GM12892 (cell line): ENCODE results near the gene TSPEAR.
"Not testable (repeated sequence)": the region's sequence is repeated elsewhere in the genome, so short reads cannot be mapped to it uniquely, and the experiment has no call there.

ENCODE experiments used
- DNase-seq: peaks from one replicate; pipeline ENCODE4 v3.0.0; 2011; ENCODE audit not compliant: insufficient read length
- FAIRE-seq: peaks from 2 replicates; lab custom pipeline; 2011; peaks lifted over from hg19 to GRCh38; lab: Jason Lieb, UNC
- POLR2A ChIP-seq: IDR thresholded peaks from 2 replicates; pipeline ENCODE4 v1.6.1; 2011; ENCODE audit warnings: low read depth, low read length, control low read depth
- POLR2AphosphoS5 ChIP-seq: IDR thresholded peaks from 2 replicates; pipeline ENCODE4 v1.6.1; 2011; ENCODE audit warnings: low read depth, low read length, control low read depth
- TAF1 ChIP-seq: IDR thresholded peaks from 2 replicates; pipeline ENCODE4 v1.6.1; 2011; ENCODE audit warnings: low read depth, mild to moderate bottlenecking, control low read depth, low read length, borderline replicate concordance

TSPEAR gene

DNA sequence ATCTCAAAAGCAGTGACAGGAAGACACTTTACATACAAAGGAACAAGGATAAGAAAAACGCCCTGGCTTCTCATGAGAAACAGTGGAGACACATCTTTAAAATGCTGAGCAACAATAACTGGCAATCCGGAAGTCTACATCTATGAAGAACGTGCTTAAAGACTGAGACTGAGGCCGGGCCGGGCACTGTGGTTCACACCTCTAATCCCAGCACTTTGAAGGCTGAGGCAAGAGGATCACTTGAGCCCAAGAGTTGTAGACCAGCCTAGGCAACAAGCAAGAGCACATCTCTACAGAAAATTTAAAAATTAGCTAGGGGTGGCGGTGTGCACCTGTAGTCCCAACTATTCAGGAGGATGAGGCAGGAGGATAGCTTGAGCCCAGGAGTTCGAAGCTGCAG, 27.3 kb downstream of the TSPEAR start:
- TF ChIP-seq POLR2A (no peak), TAF1 (no peak), POLR2AphosphoS5 (no peak)
- FAIRE-seq: no peak
- DNase-seq: no peak

- FAIRE-seq (no peak), DNase-seq (no peak)
- TF ChIP-seq TAF1: no peak
- no peak for TF ChIP-seq POLR2A
- no peak for TF ChIP-seq POLR2AphosphoS5
Observed at GRCh38 chr21:44682580-44683151, 28.7 kb downstream of the TSPEAR start.

- TF ChIP-seq TAF1 (no peak), POLR2A (no peak), POLR2AphosphoS5 (no peak)
- DNase-seq (no peak), FAIRE-seq (no peak)
Observed at GRCh38 chr21:44681861-44682579, 29.4 kb downstream of the TSPEAR start, which contains the start of gene KRTAP12-1. Gene KRTAP12-1 (minus strand): TSS chr21:44682163. CDS start chr21:44682123, 40 bp downstream.

DNA sequence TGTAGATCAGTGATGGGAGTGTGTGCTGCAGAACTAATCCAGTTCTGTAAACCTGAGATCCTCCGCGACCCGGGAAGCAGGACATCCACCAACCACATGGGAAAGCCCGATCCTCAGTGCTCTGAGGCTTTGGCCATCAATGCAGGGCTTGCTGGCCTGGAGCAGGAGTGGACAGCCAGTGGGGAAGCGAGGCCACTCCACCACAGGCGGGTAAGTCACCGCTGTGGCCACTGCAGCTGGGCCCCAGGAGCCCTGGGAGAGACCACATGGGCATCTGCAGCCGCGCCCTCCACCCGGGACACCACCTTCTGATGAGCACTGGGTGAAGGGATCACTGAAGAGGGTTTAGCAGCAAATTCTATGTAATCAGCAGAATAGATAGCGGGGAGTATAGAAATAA, 30.2 kb downstream of the TSPEAR start:
- no peak for TF ChIP-seq TAF1
- TF ChIP-seq POLR2A: no peak
- no peak for TF ChIP-seq POLR2AphosphoS5
- DNase-seq: no peak
- no peak for FAIRE-seq

- no peak for DNase-seq
- no peak for FAIRE-seq
- TF ChIP-seq TAF1: no peak
Observed at GRCh38 chr21:44677881-44678280, 33.5 kb downstream of the TSPEAR start.

DNA sequence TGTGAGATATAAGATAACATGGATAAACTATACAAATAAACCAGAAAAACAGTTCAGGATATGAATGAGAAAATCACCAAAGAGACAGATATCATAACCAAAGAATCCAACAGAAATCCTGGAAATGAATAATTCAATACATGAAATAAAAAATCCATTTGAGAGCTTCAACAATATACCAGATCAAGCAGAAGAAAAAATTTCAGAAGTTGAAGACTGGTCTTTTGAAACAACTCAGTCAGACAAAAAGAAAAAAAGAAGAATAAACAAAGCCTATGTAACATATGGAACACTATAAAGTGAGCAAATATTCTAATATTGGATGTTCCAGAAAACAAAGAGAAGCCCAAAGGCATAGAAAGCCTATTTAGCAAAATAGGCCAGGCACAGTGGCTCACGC, 39.5 kb downstream of the TSPEAR start:
- DNase-seq: no peak
- no peak for FAIRE-seq
- no peak for TF ChIP-seq TAF1
- TF ChIP-seq POLR2A: no peak
- no peak for TF ChIP-seq POLR2AphosphoS5

DNA sequence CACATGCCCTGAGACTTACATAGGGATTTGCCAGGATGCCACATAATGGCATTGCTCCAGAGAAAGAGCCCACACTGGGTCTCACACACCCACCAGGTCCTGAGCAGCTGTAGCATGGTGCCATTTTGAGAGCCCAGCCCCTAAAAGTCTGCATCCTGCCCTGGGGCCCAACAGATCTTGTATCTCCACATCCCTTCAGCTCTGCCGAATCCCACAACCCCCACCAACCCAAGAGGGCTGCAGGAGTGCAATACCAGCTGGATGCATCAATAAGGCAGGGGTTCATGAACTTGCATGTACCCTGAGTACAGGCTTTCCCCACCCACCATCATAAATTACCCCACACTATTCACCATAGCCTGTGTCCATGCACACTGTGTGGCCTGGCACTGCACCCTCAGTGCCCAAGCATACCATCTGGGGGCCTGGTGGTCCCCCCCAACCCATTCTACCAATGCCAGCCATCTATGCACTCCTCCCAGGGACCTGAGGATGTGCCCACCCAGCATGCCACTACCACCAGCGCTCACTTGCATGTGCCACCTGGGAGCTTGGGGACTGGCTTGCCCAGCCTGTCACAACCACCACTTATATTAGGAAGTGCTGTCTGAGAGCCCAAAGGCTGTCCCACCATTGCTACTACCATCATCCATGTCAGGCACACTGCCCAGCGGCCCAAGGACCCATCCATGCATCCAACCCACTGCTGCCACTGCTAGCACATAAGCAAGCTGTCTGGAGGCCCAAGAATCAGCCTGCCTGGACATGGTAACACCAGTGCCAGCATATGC, 40.5 kb downstream of the TSPEAR start:
- TF ChIP-seq POLR2AphosphoS5 (no peak), TAF1 (no peak), POLR2A (no peak)
- FAIRE-seq (no peak), DNase-seq (no peak)

DNA sequence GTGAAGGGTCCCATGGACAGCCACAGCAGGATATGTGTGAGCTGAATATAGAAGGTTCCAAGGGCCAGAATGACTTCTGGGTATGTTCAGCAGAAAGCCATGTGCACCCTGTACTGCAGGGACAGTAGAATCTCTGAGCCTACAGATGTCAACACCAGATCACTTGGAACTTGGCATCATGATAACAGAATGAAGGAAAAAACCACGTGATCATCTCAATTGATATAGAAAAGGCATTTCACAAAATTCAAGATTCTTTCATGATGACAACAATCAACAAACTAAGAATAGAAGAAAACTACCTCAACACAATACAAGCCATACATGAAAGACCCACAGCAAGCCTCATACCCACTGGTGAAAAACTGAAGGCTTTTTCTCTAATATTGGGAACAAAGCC, 43.8 kb downstream of the TSPEAR start:
- no peak for FAIRE-seq
- no peak for DNase-seq

DNA sequence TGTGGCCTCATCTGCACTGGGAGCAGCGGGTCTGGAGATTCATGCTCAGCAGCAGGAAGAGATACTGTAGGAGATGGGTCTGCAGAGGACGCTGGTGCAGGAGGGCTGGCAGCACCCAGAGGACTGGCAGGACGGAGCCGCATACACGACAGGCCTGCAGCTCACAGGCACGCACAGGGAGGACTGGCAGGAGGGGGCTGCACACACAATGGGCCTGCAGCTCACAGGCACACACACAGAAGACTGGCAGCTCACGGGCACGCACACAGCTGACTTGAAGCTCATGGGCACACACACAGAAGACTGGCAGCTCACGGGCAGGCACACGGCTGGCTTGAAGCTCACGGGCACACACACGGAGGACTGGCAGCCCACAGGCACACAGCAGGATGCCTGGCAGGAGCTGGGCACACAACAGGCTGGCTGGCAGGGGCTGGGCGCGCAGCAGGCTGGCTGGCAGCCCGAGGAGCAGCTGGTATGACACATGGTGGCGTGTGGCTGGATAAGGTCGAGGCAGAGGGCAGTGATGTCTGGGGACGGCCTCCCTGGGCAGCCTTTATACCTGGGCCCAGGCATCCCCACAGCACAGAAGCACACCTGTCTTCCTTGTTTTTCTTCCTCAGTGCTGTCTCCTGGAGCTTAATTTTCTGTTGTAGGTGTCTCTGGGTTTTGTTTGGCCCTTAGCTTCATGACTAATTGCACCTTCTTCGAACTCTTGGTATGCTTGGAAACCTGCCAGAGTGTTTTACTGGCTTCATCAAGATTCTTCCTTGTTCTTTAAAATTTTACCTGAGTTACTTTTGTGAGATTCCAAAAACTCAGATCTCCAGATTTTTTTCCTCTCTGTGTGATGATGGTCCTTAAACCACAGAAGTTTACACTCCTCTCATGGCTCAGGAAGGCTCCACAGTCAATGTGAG, 44.7 kb downstream of the TSPEAR start, which contains the start of gene KRTAP12-2:
TSS of gene KRTAP12-2 (minus strand) at position 527 of the 920 bp plus-strand sequence. CDS start at position 486, 41 bp downstream.
- FAIRE-seq (no peak), DNase-seq (no peak)
- TF ChIP-seq TAF1 (no peak), POLR2AphosphoS5 (no peak), POLR2A (no peak)

More for the DNA sequence above, 43.8 kb downstream of the TSPEAR start:
- TF ChIP-seq POLR2A: no peak
- TF ChIP-seq TAF1: no peak
- no peak for TF ChIP-seq POLR2AphosphoS5

DNA sequence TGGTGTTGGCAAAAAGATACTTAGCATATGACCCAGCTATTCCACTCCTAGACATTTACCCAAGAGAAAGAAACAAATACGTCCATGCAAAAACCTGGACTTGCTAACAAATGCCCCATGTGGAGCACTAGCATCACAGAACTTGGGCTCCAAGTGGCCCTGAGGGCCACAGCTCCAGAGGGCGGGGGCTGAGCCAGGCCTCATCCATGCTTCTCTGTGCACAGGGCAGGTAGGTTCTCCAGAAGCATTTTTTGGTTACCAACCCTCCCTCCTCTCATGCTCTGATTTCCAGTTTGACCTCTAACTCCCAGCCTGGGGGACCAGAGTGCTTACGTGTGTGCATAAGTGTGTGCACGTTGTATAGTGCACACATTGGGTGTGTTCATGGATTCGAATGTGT, 46.7 kb downstream of the TSPEAR start:
- DNase-seq (no peak), FAIRE-seq (no peak)

GRCh38 chr21:44661567-44661966, 49.8 kb downstream of the TSPEAR start:
- not testable (repeated sequence) for FAIRE-seq, DNase-seq

More for the DNA sequence above, 46.7 kb downstream of the TSPEAR start:
- no peak for TF ChIP-seq TAF1
- no peak for TF ChIP-seq POLR2AphosphoS5
- no peak for TF ChIP-seq POLR2A
